Breast epithelium (tissue), 4 donors: ENCODE data around the gene APEX2. TPM values are rescaled to one million over a fixed set of nuclear protein-coding genes. Genes with fewer than 3 reads are reported as not detected.
"Not testable (repeated sequence)": the region's sequence is repeated elsewhere in the genome, so short reads cannot be mapped to it uniquely, and the experiment has no call there.

Experiments
- DNase-seq, 2 donors: peaks; one replicate each; pipeline ENCODE4 v3.0.0-alpha.2; 2019; ENCODE audit warnings: low spot score in 2 of 2
- H3K27ac ChIP-seq, 2 donors: fragments of 200-600 bp; sonication (generic) in 1 of 2; one replicate each; pipeline ENCODE4 v1.5.1; 2016 to 2019; ENCODE audit warnings: mild to moderate bottlenecking in 1 of 2
- H3K27me3 ChIP-seq, 2 donors: fragments of 200-600 bp; sonication (generic) in 1 of 2; one replicate each; pipeline versions ENCODE4 v1.5.1 to v1.6.0; 2017 to 2019; ENCODE audit warnings: control low read depth in 1 of 2, mild to moderate bottlenecking in 1 of 2
- H3K36me3 ChIP-seq: fragments of 200-600 bp; one replicate; pipeline ENCODE4 v1.5.1; 2019
- H3K4me1 ChIP-seq, 2 donors: fragments of 200-600 bp; sonication (generic); one replicate each; pipeline ENCODE4 v1.5.1; 2016 to 2019; ENCODE audit warnings: control low read depth in 1 of 2
- H3K4me3 ChIP-seq, 3 donors: fragments of 200-600 bp; sonication (generic); 1 replicate in 2 of 3; 2 replicates in 1 of 3; pipeline ENCODE4 v1.5.1; 2016 to 2019; ENCODE audit warnings: mild to moderate bottlenecking in 3 of 3, moderate library complexity in 2 of 3
- H3K9me3 ChIP-seq, 2 donors: fragments of 200-600 bp; sonication (generic) in 1 of 2; one replicate each; pipeline ENCODE4 v1.5.1; 2016 to 2019; ENCODE audit warnings: control low read depth in 1 of 2
- POLR2A ChIP-seq: fragments of 450-650 bp; IDR thresholded peaks from one replicate; pipeline ENCODE4 v1.6.1; 2016; ENCODE audit warnings: antibody characterized with exemption, mild to moderate bottlenecking, moderate library complexity
- POLR2AphosphoS5 ChIP-seq, 3 donors: sonication (generic); formaldehyde crosslinking; IDR thresholded peaks; one replicate each; pipeline ENCODE4 v1.6.1; 2017; ENCODE audit warnings: antibody characterized with exemption in 3 of 3
- intact Hi-C: fragments of 100-400 bp; cut with DNase I; formaldehyde crosslinking; loops from one replicate; pipeline ENCODE4 v1.15.1; 2023; ENCODE audit warnings: low total_unique reads
- total RNA-seq, 3 donors: library from RNA; depleted of rRNA; stranded (reverse); fragments of >200 nt; gene quantifications; one replicate each; pipeline ENCODE4 v1.1.0, GENCODE V29; 2016
- TF ChIP-seq, protein P1 (sequence below), 3 donors: fragments of 450-650 bp; IDR thresholded peaks; one replicate each; pipeline ENCODE4 v1.5.1; 2016 to 2017; ENCODE audit warnings: antibody characterized with exemption in 3 of 3, mild to moderate bottlenecking in 3 of 3, moderate library complexity in 3 of 3

Gene APEX2
- total RNA-seq, 3 donors from 2014 or later, result 6.7 to 13.2 (median 10.8) TPM

- intact Hi-C loops, result no loop called here
- Histone ChIP-seq H3K4me1 (no peaks in the 10 kb centered on the region), H3K9me3 (no peaks in the 10 kb centered on the region), H3K27ac (no peak overlapping the region), H3K4me3 (no peak overlapping the region), H3K36me3 (no peaks in the 10 kb centered on the region), H3K27me3 (peaks cover 0 to 47% of the 10 kb centered on the region in 2 donors)
- TF ChIP-seq POLR2AphosphoS5 (IDR thresholded peaks at IDR 0.05) (no peak), POLR2A (no peak)
- TF ChIP-seq, protein P1, sequence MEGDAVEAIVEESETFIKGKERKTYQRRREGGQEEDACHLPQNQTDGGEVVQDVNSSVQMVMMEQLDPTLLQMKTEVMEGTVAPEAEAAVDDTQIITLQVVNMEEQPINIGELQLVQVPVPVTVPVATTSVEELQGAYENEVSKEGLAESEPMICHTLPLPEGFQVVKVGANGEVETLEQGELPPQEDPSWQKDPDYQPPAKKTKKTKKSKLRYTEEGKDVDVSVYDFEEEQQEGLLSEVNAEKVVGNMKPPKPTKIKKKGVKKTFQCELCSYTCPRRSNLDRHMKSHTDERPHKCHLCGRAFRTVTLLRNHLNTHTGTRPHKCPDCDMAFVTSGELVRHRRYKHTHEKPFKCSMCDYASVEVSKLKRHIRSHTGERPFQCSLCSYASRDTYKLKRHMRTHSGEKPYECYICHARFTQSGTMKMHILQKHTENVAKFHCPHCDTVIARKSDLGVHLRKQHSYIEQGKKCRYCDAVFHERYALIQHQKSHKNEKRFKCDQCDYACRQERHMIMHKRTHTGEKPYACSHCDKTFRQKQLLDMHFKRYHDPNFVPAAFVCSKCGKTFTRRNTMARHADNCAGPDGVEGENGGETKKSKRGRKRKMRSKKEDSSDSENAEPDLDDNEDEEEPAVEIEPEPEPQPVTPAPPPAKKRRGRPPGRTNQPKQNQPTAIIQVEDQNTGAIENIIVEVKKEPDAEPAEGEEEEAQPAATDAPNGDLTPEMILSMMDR (IDR thresholded peaks at IDR 0.05), result no peak
- DNase-seq, result no peak
These were observed 29.1 kb downstream of the APEX2 start for GRCh38 chrX:55029291-55029690.

GRCh38 chrX:55030271-55031205, 30.4 kb downstream of the APEX2 start, which contains the start of gene ALAS2:
Gene ALAS2 (minus strand): TSS chrX:55030977. CDS start chrX:55026000, 4,977 bp downstream.
- TF ChIP-seq POLR2AphosphoS5 (IDR thresholded peaks at IDR 0.05) (no peak), POLR2A (no peak)
- TF ChIP-seq, protein P1 (IDR thresholded peaks at IDR 0.05), result no peak

DNA sequence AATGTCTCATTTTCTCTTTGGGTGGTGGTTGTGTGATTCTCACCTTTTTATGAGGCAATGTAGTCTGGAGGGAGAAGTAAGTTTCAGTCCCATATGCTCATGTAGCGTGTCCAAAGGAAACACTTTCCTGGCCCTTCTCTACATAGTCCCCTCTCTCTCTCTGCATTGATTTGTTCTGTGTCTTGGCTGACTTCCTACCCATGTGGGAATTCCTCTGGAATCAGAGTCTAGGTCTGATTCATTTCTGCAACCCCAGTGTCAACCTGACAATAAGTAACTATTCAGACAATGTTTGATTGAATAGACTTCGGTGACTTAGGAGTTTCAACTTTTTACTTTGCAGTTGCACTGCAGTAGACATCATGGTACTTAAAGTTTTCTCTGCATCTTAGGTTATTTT, 33.3 kb downstream of the APEX2 start:
- Histone ChIP-seq H3K9me3 (no peaks in the 10 kb centered on the region), H3K27me3 (peaks cover 0 to 29% of the 10 kb centered on the region in 2 donors), H3K4me3 (no peak overlapping the region), H3K36me3 (no peaks in the 10 kb centered on the region), H3K27ac (no peak overlapping the region), H3K4me1 (no peaks in the 10 kb centered on the region)
- TF ChIP-seq, protein P1 (IDR thresholded peaks at IDR 0.05), result no peak
- TF ChIP-seq POLR2AphosphoS5 (IDR thresholded peaks at IDR 0.05) (no peak), POLR2A (no peak)
- intact Hi-C loops, result no loop called here
- DNase-seq, result no peak

More at GRCh38 chrX:55030271-55031205, 30.4 kb downstream of the APEX2 start, which contains the start of gene ALAS2:
- intact Hi-C loops, result no loop called here
- H3K27me3 ChIP-seq, result peaks cover 0 to 42% of the 10 kb centered on the region in 2 donors
- no peak within 1 kb of the TSS for H3K4me3 ChIP-seq
- no peak for DNase-seq
- no peaks in the 10 kb centered on the region for H3K4me1 ChIP-seq
- H3K9me3 ChIP-seq, result no peaks in the 10 kb centered on the region
- no peaks in the 10 kb centered on the region for H3K36me3 ChIP-seq
- H3K27ac ChIP-seq, result no peak within 1 kb of the TSS

- H3K27me3 ChIP-seq, result no peaks in the 10 kb centered on the region
- H3K9me3 ChIP-seq, result no peaks in the 10 kb centered on the region
- no peak for DNase-seq
- intact Hi-C loops, result no loop called here
- H3K4me1 ChIP-seq, result no peaks in the 10 kb centered on the region
- no peaks in the 10 kb centered on the region for H3K36me3 ChIP-seq
- H3K27ac ChIP-seq, result no peak overlapping the region
- TF ChIP-seq POLR2AphosphoS5 (IDR thresholded peaks at IDR 0.05) (no peak), POLR2A (no peak)
- TF ChIP-seq, protein P1 (IDR thresholded peaks at IDR 0.05), result no peak
- no peak overlapping the region for H3K4me3 ChIP-seq
These were observed 39.3 kb downstream of the APEX2 start for GRCh38 chrX:55039471-55039870.

DNA sequence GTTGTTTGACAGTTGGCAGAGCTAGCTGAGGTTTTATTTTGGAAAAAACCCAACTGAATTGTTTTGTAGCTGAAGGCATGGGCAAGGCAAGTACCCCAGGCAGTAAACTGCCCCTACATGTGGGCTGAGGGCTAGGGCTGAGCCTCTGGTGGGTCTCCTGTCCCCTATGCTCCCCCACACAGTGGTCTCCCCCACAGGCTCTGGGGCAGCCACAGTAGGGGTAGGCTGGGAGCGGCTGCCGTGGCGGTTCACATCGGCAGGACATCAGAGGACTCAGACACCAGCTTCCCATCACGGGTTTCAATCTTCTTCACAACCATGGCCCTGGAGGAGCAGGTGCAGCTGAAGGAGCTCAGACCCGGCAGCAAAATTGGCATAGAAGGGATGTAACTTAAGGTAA, 41.4 kb downstream of the APEX2 start:
- DNase-seq, result no peak
- intact Hi-C loops, result no loop called here
- Histone ChIP-seq H3K4me1 (no peaks in the 10 kb centered on the region), H3K27ac (no peak overlapping the region), H3K36me3 (no peaks in the 10 kb centered on the region), H3K27me3 (no peaks in the 10 kb centered on the region), H3K9me3 (no peaks in the 10 kb centered on the region), H3K4me3 (no peak overlapping the region)
- TF ChIP-seq, protein P1 (IDR thresholded peaks at IDR 0.05), result no peak
- TF ChIP-seq POLR2A (no peak), POLR2AphosphoS5 (IDR thresholded peaks at IDR 0.05) (no peak)

DNA sequence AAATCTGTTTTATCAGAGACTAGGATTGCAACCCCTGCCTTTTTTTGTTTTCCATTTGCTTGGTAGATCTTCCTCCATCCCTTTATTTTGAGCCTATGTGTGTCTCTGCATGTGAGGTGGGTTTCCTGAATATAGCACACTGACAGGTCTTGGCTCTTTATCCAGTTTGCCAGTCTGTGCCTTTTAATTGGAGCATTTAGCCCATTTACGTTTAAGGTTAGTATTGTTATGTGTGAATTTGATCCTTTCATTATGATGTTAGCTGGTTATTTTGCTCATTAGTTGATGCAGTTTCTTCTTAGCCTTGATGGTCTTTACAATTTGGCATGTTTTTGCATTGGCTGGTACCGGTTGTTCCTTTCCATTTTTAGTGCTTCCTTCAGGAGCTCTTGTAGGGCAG, 50.4 kb downstream of the APEX2 start:
- H3K4me3 ChIP-seq, H3K4me1 ChIP-seq, DNase-seq, H3K27me3 ChIP-seq, H3K9me3 ChIP-seq, H3K27ac ChIP-seq, intact Hi-C loops, H3K36me3 ChIP-seq: not testable (repeated sequence)
